ENCODE measurements around the gene NPIPB5. TPM values are rescaled to one million over a fixed set of nuclear protein-coding genes. Genes with fewer than 3 reads are reported as not detected.
"Not testable (repeated sequence)": the region's sequence is repeated elsewhere in the genome, so short reads cannot be mapped to it uniquely, and the experiment has no call there.

The NPIPB5 gene
- total and polyA plus RNA-seq, 2 donors from 2014 or later: 11.9 to 263 TPM

GRCh38 chr16:22551651-22552050 is 41.0 kb downstream of the NPIPB5 start:
- H3K36me3 ChIP-seq (ENCODE audit: control insufficient read depth in 2 of 3, insufficient read depth in 3 of 3, low read length in 3 of 3); intact Hi-C loops (cut with DNase I); H3K27me3 ChIP-seq (ENCODE audit: control insufficient read depth, insufficient read depth, low read length); H3K4me3 ChIP-seq (ENCODE audit: low read length in 3 of 3); FAIRE-seq; H3K9me3 ChIP-seq (ENCODE audit: control insufficient read depth in 2 of 3, insufficient read depth in 1 of 3, low read length in 3 of 3); H3K9ac ChIP-seq (ENCODE audit: low read length in 3 of 3); H3K4me1 ChIP-seq (ENCODE audit: control insufficient read depth in 2 of 3, insufficient read depth in 2 of 3, low read depth in 1 of 3, low read length in 3 of 3); H3K27ac ChIP-seq (ENCODE audit: low read depth in 2 of 2, low read length in 2 of 2): not testable (repeated sequence)
- peak in 1 of 5 donors; percentile 26 for DNase-seq

DNA sequence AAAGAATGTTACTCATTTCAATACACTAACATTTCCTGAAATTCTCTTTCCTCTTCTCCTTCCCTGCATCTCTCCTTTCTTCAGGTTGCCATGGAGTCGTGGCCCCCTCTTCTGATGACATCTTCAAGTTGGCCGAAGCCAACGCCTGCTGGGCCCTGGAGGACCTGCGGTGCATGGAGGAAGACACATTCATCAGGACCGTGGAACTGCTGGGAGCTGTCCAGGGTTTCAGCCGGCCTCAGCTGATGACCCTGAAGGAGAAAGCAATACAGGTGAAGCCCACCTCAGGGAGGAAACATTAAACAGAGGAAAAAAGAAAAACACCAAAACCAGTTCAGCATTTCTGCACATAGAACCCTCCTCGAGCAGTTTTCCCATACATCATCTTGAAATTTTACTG is 46.1 kb downstream of the NPIPB5 start:
- H3K27me3 ChIP-seq (ENCODE audit: control insufficient read depth, insufficient read depth, low read length); H3K36me3 ChIP-seq (ENCODE audit: control insufficient read depth in 2 of 3, insufficient read depth in 3 of 3, low read length in 3 of 3); H3K4me1 ChIP-seq (ENCODE audit: control insufficient read depth in 2 of 3, insufficient read depth in 2 of 3, low read depth in 1 of 3, low read length in 3 of 3); H3K9me3 ChIP-seq (ENCODE audit: control insufficient read depth in 2 of 3, insufficient read depth in 1 of 3, low read length in 3 of 3); FAIRE-seq; intact Hi-C loops (cut with DNase I); H3K9ac ChIP-seq (ENCODE audit: low read length in 3 of 3); H3K4me3 ChIP-seq (ENCODE audit: low read length in 3 of 3); H3K27ac ChIP-seq (ENCODE audit: low read depth in 2 of 2, low read length in 2 of 2); DNase-seq: not testable (repeated sequence)

Other genes with a start within 250 kb of the NPIPB5 start
- 41.4 TPM for gene POLR3E, start 213.5 kb upstream of the NPIPB5 start, total RNA-seq
- 21.3 TPM for gene POLR3E, start 213.5 kb upstream of the NPIPB5 start, polyA plus RNA-seq (ENCODE audit: insufficient read depth, low read depth, low replicate concordance)
- gene CDR2, start 136.3 kb upstream of the NPIPB5 start, total RNA-seq: 29.6 TPM
- gene CDR2, start 136.3 kb upstream of the NPIPB5 start, polyA plus RNA-seq (ENCODE audit: insufficient read depth, low read depth, low replicate concordance): 14.4 TPM

Data from kidney (tissue), 11 donors.